CD4-positive, alpha-beta T cell treated with Interleukin-2 at 100 ng/mL for 4 hours (primary cell): ENCODE measurements around the gene PRX.
"Not testable (repeated sequence)": the region's sequence is repeated elsewhere in the genome, so short reads cannot be mapped to it uniquely, and the experiment has no call there.

ENCODE experiments used
- DNase-seq: peaks from one replicate; pipeline ENCODE4 v3.0.0-alpha.2; 2020; ENCODE audit warnings: low spot score

PRX gene

GRCh38 chr19:40416918-40417642 lies 3.9 kb upstream of the PRX start:
- no peak for DNase-seq

- no peak for DNase-seq
Observed at GRCh38 chr19:40415768-40416167, 2.6 kb upstream of the PRX start.

GRCh38 chr19:40414542-40415535 lies 1.7 kb upstream of the PRX start:
- no peak for DNase-seq

- DNase-seq = no peak
Observed at GRCh38 chr19:40412866-40413265, 312 bp downstream of the PRX start.

- DNase-seq = no peak
Observed at GRCh38 chr19:40411958-40412499, 1.1 kb downstream of the PRX start.

- DNase-seq = no peak
Observed at GRCh38 chr19:40411125-40411842, 1.9 kb downstream of the PRX start.

- no peak for DNase-seq
Observed at GRCh38 chr19:40410030-40410389, 3.2 kb downstream of the PRX start.

- not testable (repeated sequence) for DNase-seq
Observed at GRCh38 chr19:40408598-40408925, 4.6 kb downstream of the PRX start.

- no peak for DNase-seq
Observed at GRCh38 chr19:40407714-40408597, 5.2 kb downstream of the PRX start.

GRCh38 chr19:40403262-40403984 lies 9.8 kb downstream of the PRX start:
- DNase-seq = peak; percentile 81

- no peak for DNase-seq
Observed at GRCh38 chr19:40400559-40400958, 12.6 kb downstream of the PRX start.

- peak; percentile 68 for DNase-seq
Observed at GRCh38 chr19:40398417-40399131, 14.6 kb downstream of the PRX start.

- no peak for DNase-seq
Observed at GRCh38 chr19:40397568-40397906, 15.6 kb downstream of the PRX start.

GRCh38 chr19:40396886-40397567 lies 16.2 kb downstream of the PRX start:
- no peak for DNase-seq

- no peak for DNase-seq
Observed at GRCh38 chr19:40395956-40396355, 17.2 kb downstream of the PRX start.

- DNase-seq = no peak
Observed at GRCh38 chr19:40394816-40395210, 18.4 kb downstream of the PRX start.

GRCh38 chr19:40393894-40394815 lies 19.0 kb downstream of the PRX start:
- DNase-seq = no peak

- DNase-seq = no peak
Observed at GRCh38 chr19:40392894-40393517, 20.2 kb downstream of the PRX start.
